Retinal pigment epithelial cell (primary cell): ENCODE results near the gene GALNT12.
A peak's percentile ranks its signal among the peaks of the same experiment; 100 is the strongest.

Experiments
- DNase-seq: peaks from one replicate; pipeline ENCODE4 v3.0.0-alpha.2; 2010; ENCODE audit warnings: low read depth
- H3K4me3 ChIP-seq: 2 replicates; pipeline ENCODE4 v1.5.1; 2011; ENCODE audit warnings: mild to moderate bottlenecking, low read length, control low read depth, moderate library complexity
- TF ChIP-seq, protein P1 (sequence below): conservative IDR thresholded peaks from 2 replicates; pipeline ENCODE4 v1.5.1; 2011; ENCODE audit warnings: low read depth, low read length, control low read depth, inconsistent platforms

Gene GALNT12

GRCh38 chr9:98871558-98872065 lies 64.1 kb downstream of the GALNT12 start:
- H3K4me3 ChIP-seq = no peak overlapping the region
- TF ChIP-seq, protein P1, sequence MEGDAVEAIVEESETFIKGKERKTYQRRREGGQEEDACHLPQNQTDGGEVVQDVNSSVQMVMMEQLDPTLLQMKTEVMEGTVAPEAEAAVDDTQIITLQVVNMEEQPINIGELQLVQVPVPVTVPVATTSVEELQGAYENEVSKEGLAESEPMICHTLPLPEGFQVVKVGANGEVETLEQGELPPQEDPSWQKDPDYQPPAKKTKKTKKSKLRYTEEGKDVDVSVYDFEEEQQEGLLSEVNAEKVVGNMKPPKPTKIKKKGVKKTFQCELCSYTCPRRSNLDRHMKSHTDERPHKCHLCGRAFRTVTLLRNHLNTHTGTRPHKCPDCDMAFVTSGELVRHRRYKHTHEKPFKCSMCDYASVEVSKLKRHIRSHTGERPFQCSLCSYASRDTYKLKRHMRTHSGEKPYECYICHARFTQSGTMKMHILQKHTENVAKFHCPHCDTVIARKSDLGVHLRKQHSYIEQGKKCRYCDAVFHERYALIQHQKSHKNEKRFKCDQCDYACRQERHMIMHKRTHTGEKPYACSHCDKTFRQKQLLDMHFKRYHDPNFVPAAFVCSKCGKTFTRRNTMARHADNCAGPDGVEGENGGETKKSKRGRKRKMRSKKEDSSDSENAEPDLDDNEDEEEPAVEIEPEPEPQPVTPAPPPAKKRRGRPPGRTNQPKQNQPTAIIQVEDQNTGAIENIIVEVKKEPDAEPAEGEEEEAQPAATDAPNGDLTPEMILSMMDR = no peak
- DNase-seq = no peak

GRCh38 chr9:98873526-98873925 lies 66.1 kb downstream of the GALNT12 start:
- no peak overlapping the region for H3K4me3 ChIP-seq
- TF ChIP-seq, protein P1 = no peak
- no peak for DNase-seq

DNA sequence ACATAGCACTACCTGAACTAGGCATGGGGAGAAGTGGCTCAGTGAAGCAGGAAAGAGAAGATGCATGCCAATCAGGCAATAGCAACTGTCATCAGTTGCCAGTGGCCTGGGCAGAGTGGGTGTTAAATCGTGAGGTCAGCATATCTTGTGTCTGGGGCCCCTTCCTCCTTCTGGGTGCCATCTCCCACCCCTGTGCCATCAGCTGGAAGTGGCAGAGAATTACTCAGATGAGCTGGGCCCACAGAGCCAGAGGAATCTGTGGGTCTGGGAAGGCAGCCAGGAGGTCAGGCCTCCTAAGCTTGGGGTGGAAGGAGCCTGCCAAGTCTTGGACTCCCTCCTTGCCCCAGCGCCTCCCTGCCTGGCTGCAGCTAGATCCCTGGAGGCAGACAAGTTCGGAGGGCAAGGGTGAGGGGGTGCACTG lies 66.5 kb downstream of the GALNT12 start:
- TF ChIP-seq, protein P1 = no peak
- peak; percentile 39 for DNase-seq
- H3K4me3 ChIP-seq = no peak overlapping the region

DNA sequence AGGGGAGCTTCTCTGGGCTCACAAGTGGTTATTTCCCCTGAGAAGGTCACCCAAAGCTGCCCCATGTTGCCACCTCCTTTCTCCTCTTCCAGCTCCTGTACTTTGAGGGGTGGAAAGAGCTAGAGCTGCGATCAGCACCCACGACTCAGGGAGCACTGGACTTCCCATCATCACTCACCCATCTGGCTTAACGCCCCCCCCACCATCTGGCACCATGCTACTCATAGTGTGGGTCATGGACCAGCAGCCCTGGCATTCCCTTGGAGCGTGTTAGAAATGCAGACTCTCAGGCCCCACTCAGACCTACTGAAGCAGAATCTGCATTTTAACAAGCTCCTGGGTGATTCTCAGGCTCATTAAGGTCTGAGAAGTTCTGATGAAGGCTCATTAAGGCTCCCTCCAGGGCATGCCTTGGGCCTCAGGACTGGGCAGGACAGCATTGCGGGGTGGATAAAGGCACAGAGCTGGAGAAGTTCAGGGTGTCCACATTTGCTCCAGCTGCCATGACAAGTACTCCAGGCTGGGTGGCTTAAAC lies 67.3 kb downstream of the GALNT12 start:
- DNase-seq = no peak

DNA sequence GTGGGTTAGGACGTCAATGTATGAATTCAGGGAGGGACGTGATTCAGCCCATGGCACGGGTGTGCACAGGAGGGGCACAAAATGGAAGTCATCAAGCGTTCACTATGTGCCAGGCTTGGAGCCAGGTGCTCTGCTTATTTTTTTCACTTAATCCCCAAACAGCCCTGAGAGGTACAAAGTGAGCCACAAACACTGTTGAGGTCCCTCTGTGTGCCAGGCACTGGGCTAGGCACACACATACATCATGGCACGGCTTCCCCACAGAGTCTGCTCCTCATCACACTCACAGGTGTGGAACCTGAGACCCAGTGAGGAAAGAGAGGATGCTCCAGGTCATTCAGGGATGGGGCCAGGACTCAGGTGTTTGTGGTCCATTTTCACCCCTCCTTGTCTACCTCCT lies 68.1 kb downstream of the GALNT12 start:
- TF ChIP-seq, protein P1 = no peak
- no peak overlapping the region for H3K4me3 ChIP-seq
- DNase-seq = no peak

More for the DNA sequence above, 67.3 kb downstream of the GALNT12 start:
- H3K4me3 ChIP-seq = no peak overlapping the region
- TF ChIP-seq, protein P1 = no peak

DNA sequence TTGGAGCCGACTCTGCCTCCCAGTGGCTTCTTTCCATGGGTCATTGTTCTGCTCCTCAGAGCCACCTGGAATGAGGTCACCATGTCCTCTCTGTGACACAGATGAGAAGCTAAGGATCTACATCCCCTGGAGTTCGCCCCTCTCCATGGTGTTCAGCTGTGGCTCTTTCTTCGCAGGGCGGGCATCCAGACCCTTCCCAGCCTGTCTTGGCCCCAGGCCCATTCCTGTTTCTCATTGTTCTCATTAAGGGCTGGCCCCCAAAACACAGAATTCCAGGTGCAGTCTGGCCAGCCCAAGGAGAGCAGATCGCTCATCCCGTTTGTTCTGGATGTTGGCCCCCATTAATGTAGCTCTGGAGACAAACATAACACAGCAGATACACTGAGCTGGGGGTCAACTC lies 69.8 kb downstream of the GALNT12 start:
- DNase-seq = no peak
- TF ChIP-seq, protein P1 = no peak

More for the DNA sequence above, 69.8 kb downstream of the GALNT12 start:
- no peak overlapping the region for H3K4me3 ChIP-seq
